H1 (cell line): Measurements from ENCODE around the gene TBX18.

ENCODE experiments used
- ASH2L ChIP-seq: fragments of 200-600, 300-600 bp; sonication (generic); IDR thresholded peaks from one replicate; pipeline ENCODE4 v1.7.1; 2017; ENCODE audit warnings: low read length
- BCL11A ChIP-seq, 2 experiments: IDR thresholded peaks; one replicate each; pipeline ENCODE4 v1.6.1; 2011; ENCODE audit warnings: low read depth in 2 of 2, low read length in 2 of 2, mild to moderate bottlenecking in 2 of 2
- EZH2 ChIP-seq: fragments of 200-600 bp; sonication (generic); IDR thresholded peaks from 2 replicates; pipeline ENCODE4 v1.7.1; 2012; ENCODE audit warnings: low read depth, mild to moderate bottlenecking, moderate library complexity, low read length, inconsistent platforms; ENCODE audit not compliant: severe bottlenecking
- JUND ChIP-seq: IDR thresholded peaks from 2 replicates; pipeline ENCODE4 v1.6.1; 2011; ENCODE audit warnings: mild to moderate bottlenecking, improper control_type of control experiment, low read length
- POLR2A ChIP-seq, 2 experiments: IDR thresholded peaks; 1 replicate in 1 of 2; 2 replicates in 1 of 2; pipeline ENCODE4 v1.6.1; 2011; ENCODE audit warnings: low read depth in 2 of 2, low read length in 2 of 2, mild to moderate bottlenecking in 2 of 2; ENCODE audit errors: control extremely low read depth in 1 of 2
- TAF1 ChIP-seq: IDR thresholded peaks from 2 replicates; pipeline ENCODE4 v1.6.1; 2011; ENCODE audit warnings: mild to moderate bottlenecking, low read depth, low read length
- TEAD4 ChIP-seq: IDR thresholded peaks from 2 replicates; pipeline ENCODE4 v1.6.1; 2012; ENCODE audit warnings: low read depth, low read length, inconsistent platforms, mixed read lengths
- YY1 ChIP-seq: IDR thresholded peaks from 2 replicates; pipeline ENCODE4 v1.6.1; 2011; ENCODE audit warnings: low read depth, mild to moderate bottlenecking, low read length
- TF ChIP-seq, protein P1 (sequence below), 3 experiments: IDR thresholded peaks; 1 replicate in 2 of 3; 2 replicates in 1 of 3; pipeline versions ENCODE4 v1.5.1 to v1.6.1; 2011; ENCODE audit warnings: low read length in 3 of 3, mild to moderate bottlenecking in 3 of 3, inconsistent platforms in 2 of 3, low read depth in 1 of 3, moderate library complexity in 1 of 3; ENCODE audit not compliant: insufficient read depth in 1 of 3; ENCODE audit errors: control extremely low read depth in 1 of 3
- TF ChIP-seq, protein P2 (sequence below): IDR thresholded peaks from 2 replicates; pipeline ENCODE4 v1.6.1; 2012; ENCODE audit warnings: low read length, inconsistent platforms
- TF ChIP-seq, protein P3 (sequence below): IDR thresholded peaks from 2 replicates; pipeline ENCODE4 v1.6.1; 2011; ENCODE audit warnings: low read length, improper control_type of control experiment
- TF ChIP-seq, protein P4 (sequence below): IDR thresholded peaks from 2 replicates; pipeline ENCODE4 v1.6.1; 2012; ENCODE audit warnings: inconsistent platforms

DNA sequence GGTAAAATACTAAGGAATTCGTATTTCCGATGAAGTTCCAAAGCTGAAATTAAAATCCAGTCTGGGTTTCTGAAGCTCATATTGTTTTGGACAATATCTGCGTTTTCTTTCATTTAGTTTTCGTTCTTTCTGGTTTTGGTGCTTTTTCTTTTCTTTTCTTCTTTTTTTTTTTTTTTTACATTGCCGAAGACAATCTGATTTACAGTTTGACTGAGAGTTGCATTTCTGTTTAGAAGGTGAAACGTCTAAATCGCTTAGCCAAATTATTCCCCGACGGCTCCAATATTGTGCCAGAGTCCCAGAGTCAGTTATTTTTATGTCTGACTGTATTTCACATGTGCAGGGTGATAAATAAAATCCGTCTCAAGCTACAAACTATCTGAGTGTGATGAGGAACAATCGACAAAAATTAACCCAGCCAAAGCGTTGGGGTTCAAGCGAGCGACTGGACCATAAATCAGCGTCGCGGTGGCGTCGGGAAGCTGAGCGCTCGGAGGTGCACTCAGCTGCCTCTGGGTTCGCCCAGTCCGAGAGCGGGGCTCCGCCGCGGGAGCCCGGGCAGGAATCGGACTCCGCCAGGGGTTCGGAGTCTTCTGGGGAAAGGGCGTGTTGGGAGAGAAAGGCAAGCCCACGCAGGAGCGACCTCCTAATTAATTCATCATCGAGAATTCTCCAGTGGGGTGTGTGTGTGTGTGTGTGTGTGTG lies 8.2 kb upstream of the TBX18 start:
- TF ChIP-seq, protein P1, sequence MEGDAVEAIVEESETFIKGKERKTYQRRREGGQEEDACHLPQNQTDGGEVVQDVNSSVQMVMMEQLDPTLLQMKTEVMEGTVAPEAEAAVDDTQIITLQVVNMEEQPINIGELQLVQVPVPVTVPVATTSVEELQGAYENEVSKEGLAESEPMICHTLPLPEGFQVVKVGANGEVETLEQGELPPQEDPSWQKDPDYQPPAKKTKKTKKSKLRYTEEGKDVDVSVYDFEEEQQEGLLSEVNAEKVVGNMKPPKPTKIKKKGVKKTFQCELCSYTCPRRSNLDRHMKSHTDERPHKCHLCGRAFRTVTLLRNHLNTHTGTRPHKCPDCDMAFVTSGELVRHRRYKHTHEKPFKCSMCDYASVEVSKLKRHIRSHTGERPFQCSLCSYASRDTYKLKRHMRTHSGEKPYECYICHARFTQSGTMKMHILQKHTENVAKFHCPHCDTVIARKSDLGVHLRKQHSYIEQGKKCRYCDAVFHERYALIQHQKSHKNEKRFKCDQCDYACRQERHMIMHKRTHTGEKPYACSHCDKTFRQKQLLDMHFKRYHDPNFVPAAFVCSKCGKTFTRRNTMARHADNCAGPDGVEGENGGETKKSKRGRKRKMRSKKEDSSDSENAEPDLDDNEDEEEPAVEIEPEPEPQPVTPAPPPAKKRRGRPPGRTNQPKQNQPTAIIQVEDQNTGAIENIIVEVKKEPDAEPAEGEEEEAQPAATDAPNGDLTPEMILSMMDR (IDR thresholded peaks at IDR 0.05; ENCODE audit: control extremely low read depth in 1 of 3, insufficient read depth in 1 of 3, low read depth in 1 of 3, low read length in 3 of 3), result no peak
- TF ChIP-seq POLR2A (IDR thresholded peaks at IDR 0.05; ENCODE audit: control extremely low read depth in 1 of 2, low read depth in 2 of 2, low read length in 2 of 2), result no peak
- no peak for TF ChIP-seq ASH2L
- TF ChIP-seq EZH2, result peak; percentile 85
- TF ChIP-seq, protein P2, sequence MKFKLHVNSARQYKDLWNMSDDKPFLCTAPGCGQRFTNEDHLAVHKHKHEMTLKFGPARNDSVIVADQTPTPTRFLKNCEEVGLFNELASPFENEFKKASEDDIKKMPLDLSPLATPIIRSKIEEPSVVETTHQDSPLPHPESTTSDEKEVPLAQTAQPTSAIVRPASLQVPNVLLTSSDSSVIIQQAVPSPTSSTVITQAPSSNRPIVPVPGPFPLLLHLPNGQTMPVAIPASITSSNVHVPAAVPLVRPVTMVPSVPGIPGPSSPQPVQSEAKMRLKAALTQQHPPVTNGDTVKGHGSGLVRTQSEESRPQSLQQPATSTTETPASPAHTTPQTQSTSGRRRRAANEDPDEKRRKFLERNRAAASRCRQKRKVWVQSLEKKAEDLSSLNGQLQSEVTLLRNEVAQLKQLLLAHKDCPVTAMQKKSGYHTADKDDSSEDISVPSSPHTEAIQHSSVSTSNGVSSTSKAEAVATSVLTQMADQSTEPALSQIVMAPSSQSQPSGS, result no peak
- TF ChIP-seq TAF1, result no peak
- TF ChIP-seq, protein P3, sequence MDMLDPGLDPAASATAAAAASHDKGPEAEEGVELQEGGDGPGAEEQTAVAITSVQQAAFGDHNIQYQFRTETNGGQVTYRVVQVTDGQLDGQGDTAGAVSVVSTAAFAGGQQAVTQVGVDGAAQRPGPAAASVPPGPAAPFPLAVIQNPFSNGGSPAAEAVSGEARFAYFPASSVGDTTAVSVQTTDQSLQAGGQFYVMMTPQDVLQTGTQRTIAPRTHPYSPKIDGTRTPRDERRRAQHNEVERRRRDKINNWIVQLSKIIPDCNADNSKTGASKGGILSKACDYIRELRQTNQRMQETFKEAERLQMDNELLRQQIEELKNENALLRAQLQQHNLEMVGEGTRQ, result no peak
- TF ChIP-seq TEAD4, result no peak
- no peak for TF ChIP-seq YY1
- TF ChIP-seq JUND, result no peak
- TF ChIP-seq, protein P4, sequence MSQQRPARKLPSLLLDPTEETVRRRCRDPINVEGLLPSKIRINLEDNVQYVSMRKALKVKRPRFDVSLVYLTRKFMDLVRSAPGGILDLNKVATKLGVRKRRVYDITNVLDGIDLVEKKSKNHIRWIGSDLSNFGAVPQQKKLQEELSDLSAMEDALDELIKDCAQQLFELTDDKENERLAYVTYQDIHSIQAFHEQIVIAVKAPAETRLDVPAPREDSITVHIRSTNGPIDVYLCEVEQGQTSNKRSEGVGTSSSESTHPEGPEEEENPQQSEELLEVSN, result no peak
- no peak for TF ChIP-seq BCL11A (IDR thresholded peaks at IDR 0.05; ENCODE audit: low read depth in 2 of 2, low read length in 2 of 2)
